HG03354 (cell line): Measurements from ENCODE around the gene FBLN5.

Experiments
- ATAC-seq: cut with Tn5 transposase; IDR thresholded peaks from one replicate; pipeline ENCODE4 v1.9.1; 2021; ENCODE audit warnings: mild to moderate bottlenecking; ENCODE audit not compliant: unreplicated experiment, poor library complexity, severe bottlenecking

FBLN5 gene

DNA sequence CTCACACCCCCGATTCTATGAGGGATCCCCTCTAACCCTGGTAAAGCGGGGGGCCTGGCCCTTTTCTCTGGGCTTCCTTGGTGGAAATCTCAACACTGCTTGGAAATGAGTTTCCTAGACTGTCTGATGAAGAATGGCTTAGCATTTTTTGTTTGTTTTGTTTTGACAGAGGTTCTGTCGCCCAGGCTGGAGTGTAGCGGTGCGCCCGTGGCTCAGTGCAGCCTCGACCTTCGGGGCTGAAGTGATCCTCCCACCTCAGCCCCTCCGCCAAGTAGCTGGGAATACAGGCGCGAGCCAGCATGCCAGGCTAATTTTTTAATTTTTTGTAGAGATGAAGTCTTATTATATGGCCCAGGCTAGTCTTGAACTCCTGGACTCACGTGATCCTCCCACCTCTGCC is 110.4 kb downstream of the FBLN5 start:
- ATAC-seq, result no peak

DNA sequence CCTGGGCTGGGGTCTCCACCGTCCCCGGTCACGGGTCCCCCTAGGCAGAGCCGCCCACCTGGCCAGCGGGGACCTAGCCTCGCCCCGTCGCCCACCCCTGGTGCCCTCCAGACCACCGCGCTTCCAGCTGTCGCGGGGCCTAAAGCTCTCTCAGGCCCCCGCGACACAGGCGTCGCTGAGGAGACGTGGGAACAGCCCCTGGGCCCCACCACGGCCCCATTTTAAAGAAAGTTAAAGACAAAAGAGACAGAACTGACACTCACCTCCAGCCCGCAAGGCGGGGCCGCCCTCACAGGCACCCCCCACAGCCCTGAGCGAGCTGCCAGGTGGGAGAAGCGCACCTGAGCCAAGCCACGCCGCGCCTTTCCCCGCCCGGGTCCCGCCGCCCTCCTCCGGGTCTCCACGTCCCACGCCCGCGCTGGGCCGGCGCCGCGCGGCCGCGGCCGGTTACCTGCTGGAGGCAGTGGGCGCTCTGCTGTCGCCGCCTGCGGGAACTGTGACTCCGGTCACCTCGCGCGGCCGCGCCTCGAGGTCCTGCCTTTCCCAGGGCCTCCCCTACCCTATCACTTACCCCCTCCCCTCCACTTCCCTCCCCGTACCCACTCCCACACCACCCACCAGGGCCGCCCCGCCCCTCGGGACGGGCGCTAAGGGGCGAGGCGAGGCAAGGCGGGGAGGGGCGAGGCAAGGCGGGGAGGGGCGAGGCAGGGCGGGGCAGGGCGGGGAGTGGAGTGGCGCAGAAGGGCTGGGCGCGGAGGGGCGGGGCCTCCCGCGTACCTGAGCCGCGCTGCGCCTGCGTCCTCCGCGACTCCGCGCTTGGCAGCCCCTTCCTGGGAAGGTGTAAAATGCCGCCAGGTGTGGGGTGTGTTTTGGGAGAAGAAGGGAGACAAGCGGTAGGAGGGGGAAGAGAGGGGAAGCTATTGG is 111.3 kb downstream of the FBLN5 start:
- peak; percentile 62 for ATAC-seq

- peak; percentile 21 for ATAC-seq
These were observed 112.1 kb downstream of the FBLN5 start for GRCh38 chr14:91835197-91835919.

GRCh38 chr14:91834571-91834970 is 112.9 kb downstream of the FBLN5 start:
- no peak for ATAC-seq

- ATAC-seq, result no peak
These were observed 116.2 kb downstream of the FBLN5 start for GRCh38 chr14:91831337-91831736.

- ATAC-seq, result peak; percentile 71
These were observed 116.7 kb downstream of the FBLN5 start for GRCh38 chr14:91830777-91831176.

DNA sequence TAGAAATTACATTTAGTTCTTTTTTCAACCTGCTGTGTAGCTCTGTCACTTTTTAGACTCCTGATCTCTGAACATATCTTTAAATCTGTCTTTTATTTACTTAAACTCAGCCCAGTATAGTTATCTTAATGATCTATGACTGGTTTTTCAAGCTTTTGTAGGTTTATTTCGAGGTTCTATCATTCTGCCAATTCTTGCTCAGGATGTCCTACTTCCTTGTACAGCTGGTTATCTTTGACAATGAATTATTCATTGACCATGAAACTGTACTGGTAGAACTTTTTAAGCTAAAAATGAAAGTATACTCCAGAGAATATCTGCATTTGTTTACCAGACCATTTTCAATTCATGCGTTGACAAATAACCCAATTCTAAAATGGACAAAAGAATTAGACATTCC is 118.0 kb downstream of the FBLN5 start:
- ATAC-seq, result no peak

GRCh38 chr14:91827746-91828145 is 119.7 kb downstream of the FBLN5 start:
- no peak for ATAC-seq
